HK-2 (cell line): ENCODE results near the gene MYO1H.
A peak's percentile ranks its signal among the peaks of the same experiment; 100 is the strongest.
"Not testable (repeated sequence)": the region's sequence is repeated elsewhere in the genome, so short reads cannot be mapped to it uniquely, and the experiment has no call there.

Source experiments
- DNase-seq: peaks from one replicate; pipeline ENCODE4 v3.0.0-alpha.2; 2018; ENCODE audit not compliant: unreplicated experiment

Gene MYO1H

GRCh38 chr12:109406147-109406546 is 58.4 kb downstream of the MYO1H start:
- not testable (repeated sequence) for DNase-seq

GRCh38 chr12:109418848-109419480 is 71.3 kb downstream of the MYO1H start:
- no peak for DNase-seq

GRCh38 chr12:109421355-109422087 is 73.8 kb downstream of the MYO1H start:
- no peak for DNase-seq

- no peak for DNase-seq
These were observed 74.6 kb downstream of the MYO1H start for GRCh38 chr12:109422251-109422650.

GRCh38 chr12:109423392-109423791 is 75.7 kb downstream of the MYO1H start:
- DNase-seq: no peak

GRCh38 chr12:109428037-109428629 is 80.4 kb downstream of the MYO1H start:
- peak; percentile 71 for DNase-seq

GRCh38 chr12:109428804-109429203 is 81.1 kb downstream of the MYO1H start:
- DNase-seq: not testable (repeated sequence)

GRCh38 chr12:109430244-109430643 is 82.5 kb downstream of the MYO1H start:
- no peak for DNase-seq

- no peak for DNase-seq
These were observed 84.7 kb downstream of the MYO1H start for GRCh38 chr12:109432431-109432830.

- peak; percentile 81 for DNase-seq
These were observed 85.2 kb downstream of the MYO1H start for GRCh38 chr12:109432842-109433304.

- DNase-seq: no peak
These were observed 85.9 kb downstream of the MYO1H start for GRCh38 chr12:109433618-109434017.

- DNase-seq: no peak
These were observed 86.9 kb downstream of the MYO1H start for GRCh38 chr12:109434582-109434981.

- DNase-seq: no peak
These were observed 87.9 kb downstream of the MYO1H start for GRCh38 chr12:109435428-109436187.

- no peak for DNase-seq
These were observed 88.5 kb downstream of the MYO1H start for GRCh38 chr12:109436188-109436560.

- DNase-seq: no peak
These were observed 91.5 kb downstream of the MYO1H start for GRCh38 chr12:109439181-109439580.

GRCh38 chr12:109439951-109440350 is 92.3 kb downstream of the MYO1H start:
- DNase-seq: not testable (repeated sequence)

GRCh38 chr12:109440851-109441490 is 93.3 kb downstream of the MYO1H start:
- no peak for DNase-seq

- DNase-seq: no peak
These were observed 96.1 kb downstream of the MYO1H start for GRCh38 chr12:109443794-109444193.

- no peak for DNase-seq
These were observed 96.6 kb downstream of the MYO1H start for GRCh38 chr12:109444259-109444658.

- no peak for DNase-seq
These were observed 97.5 kb downstream of the MYO1H start for GRCh38 chr12:109445191-109445609.

GRCh38 chr12:109446869-109447268 is 99.2 kb downstream of the MYO1H start:
- DNase-seq: no peak

- no peak for DNase-seq
These were observed 99.8 kb downstream of the MYO1H start for GRCh38 chr12:109447482-109447881.
